ENCODE data around the gene SLC2A10. TPM values are rescaled to one million over a fixed set of nuclear protein-coding genes. Genes with fewer than 3 reads are reported as not detected.

SLC2A10 gene
- total and polyA plus RNA-seq, 12 donors, result 7.2 to 27.3 (median 12.6) TPM

DNA sequence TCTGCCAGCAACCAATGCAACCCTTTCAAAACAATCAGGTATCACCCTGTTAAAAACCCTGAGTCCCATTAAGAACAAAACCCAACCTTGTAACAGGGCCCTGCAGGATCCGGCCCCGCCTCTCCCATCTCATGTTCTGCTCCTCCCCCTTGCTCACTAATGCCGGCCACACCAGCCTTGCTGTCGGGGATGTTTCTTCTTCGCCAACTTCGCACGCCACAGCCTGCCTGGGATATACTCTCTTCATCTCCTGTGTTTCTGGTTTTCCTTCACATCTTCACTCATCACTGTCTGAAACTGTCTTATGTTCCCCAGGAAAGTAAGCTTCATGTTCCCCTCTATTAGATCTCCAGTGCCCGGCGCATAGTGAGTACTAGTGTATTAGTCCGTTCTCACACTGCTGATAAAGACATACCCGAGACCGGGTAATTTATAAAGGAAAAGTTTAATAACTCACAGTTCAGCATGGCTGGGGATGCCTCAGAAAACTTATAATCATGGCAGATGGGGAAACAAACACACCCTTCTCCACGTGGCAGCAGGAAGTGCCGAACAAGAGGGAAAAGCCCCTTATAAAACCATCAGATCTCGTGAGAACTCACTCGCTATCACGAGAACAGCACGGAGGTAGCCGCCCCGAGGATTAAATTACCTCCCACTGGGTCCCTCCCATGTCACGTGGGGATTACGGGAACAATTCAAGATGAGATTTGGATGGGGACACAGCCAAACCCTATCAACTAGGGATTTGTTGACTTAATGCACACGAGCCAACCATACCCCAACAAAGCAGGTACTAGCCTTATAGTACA lies 25.3 kb upstream of the SLC2A10 start:
- H3K4me3 ChIP-seq, result peak overlapping the region in 2 of 4 donors; percentile 5 to 49
- WGBS, 4 donors, result 31 to 37% (median 36%) methylated on average over 23 of the region's 23 CpGs
- H3K36me3 ChIP-seq (replicated peaks in 1 of 2), result peaks cover 0 to 6% of the 10 kb centered on the region in 2 donors
- no peak for TF ChIP-seq CTCF (IDR thresholded peaks at IDR 0.05)
- peak in 1 of 2 donors; percentile 17 for TF ChIP-seq POLR2A (IDR thresholded peaks at IDR 0.05)
- H3K27ac ChIP-seq, result peak overlapping the region in 3 of 5 donors; percentile 26 to 63 (median 55)
- H3K9me3 ChIP-seq (replicated peaks in 1 of 3), result no peaks in the 10 kb centered on the region
- DNase-seq, result peak; percentile 37 to 80 (median 72)
- H3K4me1 ChIP-seq (replicated peaks in 1 of 2), result peaks cover 7 to 38% of the 10 kb centered on the region in 2 donors
- H3K27me3 ChIP-seq, result no peaks in the 10 kb centered on the region
- intact Hi-C loops (cut with DNase I), result loop anchor here in 1 of 2 donors (5.0 kb wide), 1 partner anchor 162 kb away; no protein-coding TSS in a partner anchor

- H3K4me3 ChIP-seq, result peak overlapping the region in 3 of 4 donors; percentile 38 to 69 (median 67)
- H3K4me1 ChIP-seq (replicated peaks in 1 of 2), result peaks cover 7 to 33% of the 10 kb centered on the region in 2 donors
- peaks cover 0 to 6% of the 10 kb centered on the region in 2 donors for H3K36me3 ChIP-seq (replicated peaks in 1 of 2)
- peak overlapping the region; percentile 61 to 95 (median 94) for H3K27ac ChIP-seq
- H3K9me3 ChIP-seq (replicated peaks in 1 of 3), result no peaks in the 10 kb centered on the region
- H3K27me3 ChIP-seq, result no peaks in the 10 kb centered on the region
- WGBS, 4 donors, result 8 to 14% (median 10%) methylated on average over 20 of the region's 20 CpGs
- intact Hi-C loops (cut with DNase I), result no loop called here
- peak in 4 of 7 donors; percentile 47 to 71 (median 59) for DNase-seq
- TF ChIP-seq CTCF (IDR thresholded peaks at IDR 0.05) (no peak), POLR2A (IDR thresholded peaks at IDR 0.05) (no peak)
Observed at GRCh38 chr20:46688151-46689081, 21.0 kb upstream of the SLC2A10 start.

DNA sequence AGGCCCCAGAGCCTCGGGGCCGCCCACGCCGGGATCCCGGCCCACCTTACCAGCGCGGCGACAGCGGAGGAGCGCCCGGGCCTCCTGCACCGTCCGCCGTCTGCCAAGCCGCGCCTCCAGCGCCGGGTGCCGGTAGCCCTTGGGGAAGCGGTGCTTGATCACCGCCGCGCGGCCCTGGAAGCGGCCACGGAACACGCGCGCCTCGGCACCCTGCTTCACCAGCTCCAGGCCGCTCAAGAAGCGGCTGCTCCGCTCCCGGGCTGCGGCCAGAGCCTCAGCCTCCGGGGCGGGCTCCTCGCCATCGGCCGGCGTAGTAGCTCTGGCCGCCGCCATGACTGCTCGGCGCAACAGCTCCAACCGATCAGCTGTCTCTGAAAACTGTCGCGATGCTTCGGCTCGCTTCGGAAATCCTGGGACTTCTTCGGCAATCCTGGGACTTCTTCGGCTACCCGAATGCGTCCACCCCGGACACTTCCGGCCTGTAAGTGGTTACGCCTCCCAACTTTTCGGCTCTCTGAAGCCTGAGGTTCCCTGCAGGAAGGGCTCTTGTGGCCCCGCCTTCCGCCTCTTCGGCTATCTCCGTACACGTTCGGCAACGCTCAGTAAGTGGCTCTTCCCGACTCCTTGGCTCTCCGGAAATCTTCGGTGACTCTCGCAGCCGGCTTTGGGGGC lies 20.2 kb upstream of the SLC2A10 start, which contains the start of gene TP53RK:
Gene TP53RK (minus strand): TSS at position 363 of the 672 bp plus-strand sequence. CDS start 30 bp downstream, at position 333.
- peak in 5 of 6 experiments; percentile 30 to 61 (median 38) for TF ChIP-seq CTCF (IDR thresholded peaks at IDR 0.05)
- peak; percentile 81 to 88 for TF ChIP-seq POLR2A (IDR thresholded peaks at IDR 0.05)
- WGBS, 4 donors, result 0 to 1% (median 0%) methylated on average over 8 to 71 of the region's 71 CpGs
- H3K27ac ChIP-seq, result peak within 1 kb of the TSS; percentile 61 to 95 (median 94)
- H3K4me1 ChIP-seq (replicated peaks in 1 of 2), result peaks cover 7 to 30% of the 10 kb centered on the region in 2 donors
- intact Hi-C loops (cut with DNase I), result no loop called here
- no peaks in the 10 kb centered on the region for H3K9me3 ChIP-seq (replicated peaks in 1 of 3)
- H3K27me3 ChIP-seq, result no peaks in the 10 kb centered on the region
- DNase-seq, result peak; percentile 97 to 99 (median 99)
- H3K4me3 ChIP-seq, result peak within 1 kb of the TSS in 3 of 4 donors; percentile 38 to 69 (median 67)
- H3K36me3 ChIP-seq (replicated peaks in 1 of 2), result peaks cover 0 to 6% of the 10 kb centered on the region in 2 donors

All from adrenal gland (tissue), 12 donors.